H1 (cell line): ENCODE data around the gene CAMTA1. TPM values are rescaled to one million over a fixed set of nuclear protein-coding genes. Genes with fewer than 3 reads are reported as not detected.

Experiments used
- CTCF ChIA-PET: fragments of 300-600 bp; sonication (Branson Sonifier 250); formaldehyde crosslinking; loops from one replicate; lab custom pipeline; 2021; ENCODE audit not compliant: partially characterized antibody; lab: Charles Lee
- POLR2A ChIA-PET: fragments of 300-600 bp; sonication (Branson Sonifier 250); formaldehyde crosslinking; loops from one replicate; lab custom pipeline; 2021; ENCODE audit warnings: inconsistent platforms; ENCODE audit not compliant: partially characterized antibody; lab: Charles Lee
- DNase-seq, 2 experiments: peaks; one replicate each; pipeline versions ENCODE4 v3.0.0 to v3.0.0-alpha.2; 2010 to 2022; ENCODE audit warnings: low spot score in 2 of 2, low read depth in 1 of 2, mixed read lengths in 1 of 2
- FAIRE-seq: peaks from 2 replicates; lab custom pipeline; 2011; peaks lifted over from hg19 to GRCh38; lab: Jason Lieb, UNC
- H2AFZ ChIP-seq: 2 replicates; pipeline ENCODE4 v1.8.1; 2012; ENCODE audit warnings: low read length, inconsistent platforms
- H2AK5ac ChIP-seq: 2 replicates; pipeline ENCODE4 v1.6.1; 2013; ENCODE audit warnings: low read depth, low read length
- H2BK120ac ChIP-seq: replicated peaks from 2 replicates; pipeline ENCODE3; 2013; ENCODE audit warnings: low read depth, low read length, inconsistent platforms
- H2BK12ac ChIP-seq: 2 replicates; pipeline ENCODE4 v1.6.1; 2013; ENCODE audit warnings: low read depth, low read length
- H2BK15ac ChIP-seq: 2 replicates; pipeline ENCODE4 v1.6.1; 2013; ENCODE audit warnings: low read length
- H2BK20ac ChIP-seq: 2 replicates; pipeline ENCODE4 v1.6.1; 2013; ENCODE audit warnings: low read length
- H2BK5ac ChIP-seq: 2 replicates; pipeline ENCODE4 v1.6.1; 2013; ENCODE audit warnings: low read depth, low read length
- H3K14ac ChIP-seq: 2 replicates; pipeline ENCODE4 v1.6.1; 2013; ENCODE audit warnings: inconsistent platforms; ENCODE audit not compliant: insufficient read length
- H3K18ac ChIP-seq: 2 replicates; pipeline ENCODE4 v1.6.1; 2013; ENCODE audit warnings: low read length; ENCODE audit errors: extremely low read depth
- H3K23ac ChIP-seq: 2 replicates; pipeline ENCODE4 v1.6.1; 2013; ENCODE audit warnings: inconsistent platforms; ENCODE audit not compliant: insufficient read length
- H3K23me2 ChIP-seq: 2 replicates; pipeline ENCODE4 v1.6.1; 2013; ENCODE audit warnings: low read depth, low read length
- H3K27ac ChIP-seq: 2 replicates; pipeline ENCODE4 v1.6.1; 2011; ENCODE audit warnings: low read depth, low read length, inconsistent platforms
- H3K27me3 ChIP-seq, 4 experiments: replicated peaks in 1 of 4; 1 replicate in 1 of 4; 2 replicates in 3 of 4; pipeline versions ENCODE4 v1.6.1 to v1.8.1; 2011 to 2013; ENCODE audit warnings: low read length in 3 of 4, mild to moderate bottlenecking in 3 of 4, inconsistent platforms in 2 of 4, mixed read lengths in 2 of 4, moderate library complexity in 1 of 4; ENCODE audit not compliant: control insufficient read depth in 3 of 4, insufficient read depth in 3 of 4; ENCODE audit errors: extremely low read depth in 1 of 4
- H3K36me3 ChIP-seq, 4 experiments: 2 replicates each; pipeline versions ENCODE4 v1.6.1 to v1.8.1; 2011 to 2013; ENCODE audit warnings: mild to moderate bottlenecking in 4 of 4, low read length in 3 of 4, moderate library complexity in 2 of 4, control low read depth in 1 of 4, inconsistent platforms in 1 of 4; ENCODE audit not compliant: insufficient read depth in 4 of 4, control insufficient read depth in 2 of 4
- H3K4ac ChIP-seq: replicated peaks from 2 replicates; pipeline ENCODE3; 2013; ENCODE audit warnings: low read length, low read depth, mixed read lengths, inconsistent platforms; ENCODE audit not compliant: insufficient read length
- H3K4me1 ChIP-seq, 4 experiments: replicated peaks in 1 of 4; 1 replicate in 1 of 4; 2 replicates in 3 of 4; pipeline versions ENCODE4 v1.6.1 to v1.8.1; 2011 to 2013; ENCODE audit warnings: low read length in 3 of 4, inconsistent platforms in 2 of 4, mixed read lengths in 1 of 4; ENCODE audit not compliant: insufficient read depth in 4 of 4, control insufficient read depth in 3 of 4
- H3K4me2 ChIP-seq, 2 experiments: 2 replicates each; pipeline versions ENCODE4 v1.6.1 to v1.8.1; 2011 to 2013; ENCODE audit warnings: low read depth in 2 of 2, low read length in 2 of 2, control low read depth in 1 of 2, inconsistent platforms in 1 of 2, mild to moderate bottlenecking in 1 of 2; ENCODE audit not compliant: insufficient read depth in 1 of 2
- H3K4me3 ChIP-seq, 4 experiments: fragments of 200-600, 300-600 bp in 1 of 4; sonication (generic), shearing (Covaris generic), sonication (Bioruptor Twin) in 1 of 4; 2 replicates each; pipeline versions ENCODE4 v1.5.1 to v1.8.1; 2011 to 2016; ENCODE audit warnings: low read length in 4 of 4, low read depth in 3 of 4, control low read depth in 2 of 4, inconsistent platforms in 2 of 4, mild to moderate bottlenecking in 2 of 4, mixed read lengths in 1 of 4, moderate library complexity in 1 of 4; ENCODE audit not compliant: insufficient read depth in 2 of 4; ENCODE audit errors: extremely low read depth in 1 of 4
- H3K56ac ChIP-seq: replicated peaks from 2 replicates; pipeline ENCODE3; 2013; ENCODE audit warnings: low read depth, mild to moderate bottlenecking, mixed read lengths, low read length, inconsistent platforms; ENCODE audit not compliant: insufficient read length
- H3K79me1 ChIP-seq: 2 replicates; pipeline ENCODE4 v1.6.1; 2013; ENCODE audit warnings: low read depth, low read length, control low read depth
- H3K79me2 ChIP-seq, 2 experiments: 2 replicates each; pipeline versions ENCODE4 v1.6.1 to v1.8.1; 2012 to 2013; ENCODE audit warnings: low read length in 2 of 2, mild to moderate bottlenecking in 2 of 2, inconsistent platforms in 1 of 2; ENCODE audit not compliant: insufficient read depth in 2 of 2, control insufficient read depth in 1 of 2
- H3K9ac ChIP-seq, 4 experiments: replicated peaks in 1 of 4; 1 replicate in 1 of 4; 2 replicates in 3 of 4; pipeline versions ENCODE4 v1.6.1 to v1.8.1; 2011 to 2013; ENCODE audit warnings: low read depth in 3 of 4, low read length in 3 of 4, control low read depth in 2 of 4, mild to moderate bottlenecking in 2 of 4, moderate library complexity in 2 of 4, inconsistent platforms in 1 of 4; ENCODE audit errors: extremely low read depth in 1 of 4
- H3K9me3 ChIP-seq, 2 experiments: 2 replicates each; pipeline versions ENCODE4 v1.6.1 to v1.8.1; 2012 to 2013; ENCODE audit warnings: mild to moderate bottlenecking in 2 of 2, moderate library complexity in 2 of 2, control low read depth in 1 of 2, inconsistent platforms in 1 of 2, low read depth in 1 of 2, low read length in 1 of 2, mixed read lengths in 1 of 2; ENCODE audit not compliant: insufficient read depth in 2 of 2
- H4K20me1 ChIP-seq, 2 experiments: replicated peaks in 1 of 2; 2 replicates each; pipeline versions ENCODE3 to v1.8.1; 2011 to 2013; ENCODE audit warnings: inconsistent platforms in 2 of 2, low read length in 2 of 2, mild to moderate bottlenecking in 1 of 2; ENCODE audit not compliant: insufficient read depth in 2 of 2, control insufficient read depth in 1 of 2
- H4K5ac ChIP-seq: 2 replicates; pipeline ENCODE4 v1.6.1; 2013; ENCODE audit warnings: low read length, low read depth, mixed read lengths, inconsistent platforms; ENCODE audit not compliant: insufficient read length
- H4K8ac ChIP-seq: 2 replicates; pipeline ENCODE4 v1.8.0; 2013; ENCODE audit warnings: mild to moderate bottlenecking, moderate library complexity, low read length, inconsistent platforms; ENCODE audit not compliant: insufficient read depth; ENCODE audit errors: extremely low read depth
- H4K91ac ChIP-seq: replicated peaks from 2 replicates; pipeline ENCODE3; 2013; ENCODE audit warnings: low read length, mixed read lengths, inconsistent platforms; ENCODE audit not compliant: insufficient read length
- BRCA1 ChIP-seq: IDR thresholded peaks from 2 replicates; pipeline ENCODE4 v1.6.1; 2012; ENCODE audit warnings: low read depth, low read length, improper control_type of control experiment
- SAP30 ChIP-seq: fragments of 300-600 bp; sonication (generic); IDR thresholded peaks from 2 replicates; pipeline ENCODE4 v1.7.1; 2012; ENCODE audit warnings: low read length, moderate library complexity, mild to moderate bottlenecking, inconsistent platforms; ENCODE audit not compliant: insufficient read depth, insufficient replicate concordance
- SIN3A ChIP-seq, 2 experiments: IDR thresholded peaks in 1 of 2; conservative IDR thresholded peaks in 1 of 2; 2 replicates each; pipeline ENCODE4 v1.6.1; 2011 to 2012; ENCODE audit warnings: low read length in 2 of 2, improper control_type of control experiment in 1 of 2, low read depth in 1 of 2, mild to moderate bottlenecking in 1 of 2
- YY1 ChIP-seq: IDR thresholded peaks from 2 replicates; pipeline ENCODE4 v1.6.1; 2011; ENCODE audit warnings: low read depth, mild to moderate bottlenecking, low read length
- WGBS, 2 experiments: shearing (Covaris generic) in 1 of 2; methylation state at CpG; one replicate each; pipeline versions ENCODE4 v1.1.6 to v1.1.7; 2013 to 2015; ENCODE audit warnings: low lambda C conversion rate in 2 of 2, mixed read lengths in 2 of 2, inconsistent platforms in 1 of 2, low coverage in 1 of 2, missing lambda C conversion rate in 1 of 2; ENCODE audit not compliant: insufficient replicate concordance in 2 of 2, insufficient coverage in 1 of 2, insufficient read length in 1 of 2; ENCODE audit errors: extremely low coverage in 1 of 2, missing lambda C conversion rate in 1 of 2; 5-methylcytosine and 5-hydroxymethylcytosine counted together
- polyA plus RNA-seq, 7 experiments: library from polyadenylated mRNA; depleted of rRNA in 3 of 7; stranded (reverse) in 5 of 7; unstranded in 2 of 7; fragments of >200 nt in 5 of 7; fragments of 200-250 nt in 2 of 7; gene quantifications; 1 replicate in 5 of 7; 2 replicates in 1 of 7; 4 replicates in 1 of 7; pipeline versions ENCODE4 v1.2.1 to v1.2.3, GENCODE V29; 2011 to 2013; ENCODE audit warnings: missing spikeins in 2 of 7, mixed read lengths in 2 of 7
- total RNA-seq: library from RNA; stranded (reverse); fragmentation: NEBNext Ultra II Directional; extraction: Animal tissue kit (Norgen Biotek cat#: 25700); gene quantifications from 2 replicates; pipeline ENCODE4 v1.2.1, GENCODE V29; 2021
- TF ChIP-seq, protein P1 (sequence below): IDR thresholded peaks from 2 replicates; pipeline ENCODE4 v1.6.1; 2011; ENCODE audit warnings: low read depth, mild to moderate bottlenecking, low read length; ENCODE audit not compliant: insufficient read depth

The CAMTA1 gene
- total and polyA plus RNA-seq, 2 of the 8 experiments (the other 6 are each of a cell fraction or from before 2014, with no cell fraction given), result 65.0 to 119 TPM

DNA sequence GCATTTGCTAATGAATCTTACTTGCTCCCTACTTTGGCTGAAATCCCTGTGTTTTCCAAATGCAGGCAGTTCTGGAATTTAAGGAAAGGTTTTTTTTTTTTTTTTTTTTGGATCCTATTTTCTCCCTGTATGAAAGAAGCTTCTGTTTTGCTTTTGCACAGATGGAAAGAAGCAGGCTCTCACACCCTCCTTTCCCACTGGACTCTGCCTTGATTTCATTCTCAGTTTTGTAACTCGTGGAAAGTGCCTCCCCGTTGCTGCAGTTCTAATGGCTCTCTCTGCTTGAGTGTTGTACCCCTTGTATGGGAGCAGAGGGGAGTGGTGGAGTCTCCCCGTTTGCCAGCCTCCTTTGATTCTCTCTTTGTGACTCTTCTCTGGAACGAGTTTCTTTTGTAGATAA, 291.9 kb downstream of the CAMTA1 start:
- Histone ChIP-seq H3K27ac (no peak overlapping the region), H3K14ac (no peak overlapping the region), H2AK5ac (no peak overlapping the region), H4K91ac (no peak overlapping the region), H3K79me1 (no peaks in the 10 kb centered on the region), H3K56ac (no peak overlapping the region), H3K4me2 (no peak overlapping the region), H3K9ac (no peak overlapping the region), H2BK15ac (no peak overlapping the region), H3K23me2 (no peaks in the 10 kb centered on the region; the same call in 1 of the 2 replicates), H3K4me3 (no peak overlapping the region), H3K4me1 (no peaks in the 10 kb centered on the region), H4K8ac (no peak overlapping the region), H2BK20ac (no peak overlapping the region), H3K9me3 (peaks cover 0 to 11% of the 10 kb centered on the region in 2 experiments), H2BK12ac (no peak overlapping the region), H3K23ac (no peak overlapping the region), H2BK120ac (no peak overlapping the region), H2BK5ac (no peak overlapping the region), H3K18ac (no peak overlapping the region), H4K5ac (no peak overlapping the region), H3K27me3 (peaks cover 0 to 3% (median 1%) of the 10 kb centered on the region in 4 experiments; a peak in 1 of 7 replicates), H2AFZ (no peak overlapping the region), H3K36me3 (no peaks in the 10 kb centered on the region), H3K79me2 (no peaks in the 10 kb centered on the region), H3K4ac (no peak overlapping the region), H4K20me1 (peaks cover 0 to 3% of the 10 kb centered on the region in 2 experiments)
- TF ChIP-seq SIN3A (conservative IDR thresholded peaks at IDR 0.05 in 1 of 2, IDR thresholded peaks at IDR 0.05 in 1 of 2; ENCODE audit: low read depth in 1 of 2, low read length in 2 of 2) (no peak), SAP30 (no peak), YY1 (no peak), BRCA1 (no peak)
- TF ChIP-seq, protein P1, sequence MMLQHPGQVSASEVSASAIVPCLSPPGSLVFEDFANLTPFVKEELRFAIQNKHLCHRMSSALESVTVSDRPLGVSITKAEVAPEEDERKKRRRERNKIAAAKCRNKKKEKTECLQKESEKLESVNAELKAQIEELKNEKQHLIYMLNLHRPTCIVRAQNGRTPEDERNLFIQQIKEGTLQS, result no peak
- ChIA-PET CTCF (interaction anchor here (1.3 to 3.1 kb wide), 3 partner anchors 9 to 131 kb away, joined by 3 to 13 read pairs (median 10); no protein-coding TSS in a partner anchor), POLR2A (no interaction called here)
- FAIRE-seq, result no peak
- DNase-seq, result no peak
- 77% methylated on average over 4 of the region's 4 CpGs; no CpG with 5 or more reads in 1 of the 2 experiments for WGBS, 2 experiments
